IPS-20b (cell line): Measurements from ENCODE around the gene RNF128.

Experiments used
- H3K27ac ChIP-seq: one replicate; pipeline ENCODE4 v1.5.1; 2013; ENCODE audit warnings: low read length
- H3K27me3 ChIP-seq: 2 replicates; pipeline ENCODE4 v1.6.1; 2013; ENCODE audit warnings: mild to moderate bottlenecking, low read length, inconsistent platforms; ENCODE audit not compliant: insufficient read depth
- H3K36me3 ChIP-seq: 2 replicates; pipeline ENCODE4 v1.6.1; 2013; ENCODE audit warnings: low read depth, mild to moderate bottlenecking, inconsistent platforms, low read length, moderate library complexity; ENCODE audit not compliant: insufficient read depth
- H3K4me1 ChIP-seq: 2 replicates; pipeline ENCODE4 v1.6.1; 2013; ENCODE audit warnings: mild to moderate bottlenecking, control low read depth, inconsistent platforms, low read length, moderate library complexity; ENCODE audit not compliant: insufficient read depth
- H3K4me3 ChIP-seq: 2 replicates; pipeline ENCODE4 v1.5.1; 2013; ENCODE audit warnings: mild to moderate bottlenecking, low read length, inconsistent platforms
- H3K9ac ChIP-seq: 2 replicates; pipeline ENCODE4 v1.6.1; 2013; ENCODE audit warnings: low read depth, mild to moderate bottlenecking, inconsistent platforms, low read length, moderate library complexity
- H3K9me3 ChIP-seq: 2 replicates; pipeline ENCODE4 v1.6.1; 2013; ENCODE audit warnings: mild to moderate bottlenecking, low read depth, low read length, inconsistent platforms; ENCODE audit not compliant: insufficient read depth

The RNF128 gene

GRCh38 chrX:106726485-106727437 is at the start of gene RNF128:
Gene RNF128, plus strand, starts transcription at chrX:106726701. Its CDS starts 213 bp downstream, at chrX:106726914.
- H3K9me3 ChIP-seq = no peaks in the 10 kb centered on the region
- peak within 1 kb of the TSS; percentile 41; the same call in 1 of the 2 replicates for H3K9ac ChIP-seq
- H3K4me1 ChIP-seq = no peaks in the 10 kb centered on the region
- H3K36me3 ChIP-seq = no peaks in the 10 kb centered on the region
- H3K27me3 ChIP-seq = peaks cover 55% of the 10 kb centered on the region
- H3K4me3 ChIP-seq = peak within 1 kb of the TSS; percentile 84
- H3K27ac ChIP-seq = no peak within 1 kb of the TSS

GRCh38 chrX:106680716-106681115 is 45.8 kb upstream of the RNF128 start:
- H3K4me1 ChIP-seq = no peaks in the 10 kb centered on the region
- H3K9me3 ChIP-seq = no peaks in the 10 kb centered on the region
- no peak overlapping the region for H3K4me3 ChIP-seq
- H3K27ac ChIP-seq = no peak overlapping the region
- H3K9ac ChIP-seq = no peak overlapping the region
- H3K27me3 ChIP-seq = no peaks in the 10 kb centered on the region
- no peaks in the 10 kb centered on the region for H3K36me3 ChIP-seq

- Histone ChIP-seq H3K27me3 (no peaks in the 10 kb centered on the region), H3K4me3 (no peak overlapping the region), H3K27ac (no peak overlapping the region), H3K36me3 (no peaks in the 10 kb centered on the region), H3K9me3 (no peaks in the 10 kb centered on the region), H3K9ac (no peak overlapping the region), H3K4me1 (no peaks in the 10 kb centered on the region)
Measured at GRCh38 chrX:106684207-106684606, 42.3 kb upstream of the RNF128 start.

- H3K4me3 ChIP-seq = no peak overlapping the region
- no peaks in the 10 kb centered on the region for H3K4me1 ChIP-seq
- no peaks in the 10 kb centered on the region for H3K27me3 ChIP-seq
- no peak overlapping the region for H3K27ac ChIP-seq
- H3K9me3 ChIP-seq = no peaks in the 10 kb centered on the region
- no peaks in the 10 kb centered on the region for H3K36me3 ChIP-seq
- no peak overlapping the region for H3K9ac ChIP-seq
Measured at GRCh38 chrX:106692425-106693065, 34.0 kb upstream of the RNF128 start.

- Histone ChIP-seq H3K4me3 (no peak overlapping the region), H3K4me1 (no peaks in the 10 kb centered on the region), H3K27me3 (no peaks in the 10 kb centered on the region), H3K9ac (no peak overlapping the region), H3K27ac (no peak overlapping the region), H3K36me3 (no peaks in the 10 kb centered on the region), H3K9me3 (no peaks in the 10 kb centered on the region)
Measured at GRCh38 chrX:106696502-106696901, 30.0 kb upstream of the RNF128 start.

GRCh38 chrX:106698693-106699092 is 27.8 kb upstream of the RNF128 start:
- no peak overlapping the region for H3K27ac ChIP-seq
- no peaks in the 10 kb centered on the region for H3K36me3 ChIP-seq
- H3K27me3 ChIP-seq = no peaks in the 10 kb centered on the region
- no peaks in the 10 kb centered on the region for H3K4me1 ChIP-seq
- no peak overlapping the region for H3K4me3 ChIP-seq
- H3K9me3 ChIP-seq = no peaks in the 10 kb centered on the region
- H3K9ac ChIP-seq = no peak overlapping the region

- no peak overlapping the region for H3K27ac ChIP-seq
- H3K9ac ChIP-seq = no peak overlapping the region
- H3K9me3 ChIP-seq = no peaks in the 10 kb centered on the region
- H3K4me1 ChIP-seq = no peaks in the 10 kb centered on the region
- H3K4me3 ChIP-seq = no peak overlapping the region
- no peaks in the 10 kb centered on the region for H3K36me3 ChIP-seq
- no peaks in the 10 kb centered on the region for H3K27me3 ChIP-seq
Measured at GRCh38 chrX:106702636-106703035, 23.9 kb upstream of the RNF128 start.

- no peaks in the 10 kb centered on the region for H3K27me3 ChIP-seq
- H3K36me3 ChIP-seq = no peaks in the 10 kb centered on the region
- no peaks in the 10 kb centered on the region for H3K4me1 ChIP-seq
- H3K9me3 ChIP-seq = no peaks in the 10 kb centered on the region
- H3K9ac ChIP-seq = no peak overlapping the region
- H3K27ac ChIP-seq = no peak overlapping the region
- no peak overlapping the region for H3K4me3 ChIP-seq
Measured at GRCh38 chrX:106706466-106706865, 20.0 kb upstream of the RNF128 start.

GRCh38 chrX:106707771-106708454 is 18.6 kb upstream of the RNF128 start:
- Histone ChIP-seq H3K27me3 (no peaks in the 10 kb centered on the region), H3K4me1 (no peaks in the 10 kb centered on the region), H3K9me3 (no peaks in the 10 kb centered on the region), H3K36me3 (no peaks in the 10 kb centered on the region), H3K9ac (no peak overlapping the region), H3K4me3 (no peak overlapping the region), H3K27ac (no peak overlapping the region)

- no peaks in the 10 kb centered on the region for H3K27me3 ChIP-seq
- no peaks in the 10 kb centered on the region for H3K9me3 ChIP-seq
- H3K36me3 ChIP-seq = no peaks in the 10 kb centered on the region
- H3K4me1 ChIP-seq = no peaks in the 10 kb centered on the region
- H3K4me3 ChIP-seq = no peak overlapping the region
- no peak overlapping the region for H3K9ac ChIP-seq
- no peak overlapping the region for H3K27ac ChIP-seq
Measured at GRCh38 chrX:106710771-106711170, 15.7 kb upstream of the RNF128 start.

- Histone ChIP-seq H3K27ac (no peak overlapping the region), H3K27me3 (no peaks in the 10 kb centered on the region), H3K9ac (no peak overlapping the region)
Measured at GRCh38 chrX:106711375-106711774, 15.1 kb upstream of the RNF128 start.

More at GRCh38 chrX:106711375-106711774, 15.1 kb upstream of the RNF128 start:
- no peaks in the 10 kb centered on the region for H3K36me3 ChIP-seq
- H3K9me3 ChIP-seq = no peaks in the 10 kb centered on the region
- no peaks in the 10 kb centered on the region for H3K4me1 ChIP-seq
- H3K4me3 ChIP-seq = no peak overlapping the region
